HG02884 (cell line): ENCODE data around the gene PCDHGA6.

Experiments
- ATAC-seq: cut with Tn5 transposase; IDR thresholded peaks from one replicate; pipeline ENCODE4 v1.9.1; 2021; ENCODE audit warnings: mild to moderate bottlenecking, moderate library complexity; ENCODE audit not compliant: unreplicated experiment

The PCDHGA6 gene

GRCh38 chr5:141419074-141419880, 45.6 kb downstream of the PCDHGA6 start:
- ATAC-seq: no peak

GRCh38 chr5:141420855-141421488, 47.3 kb downstream of the PCDHGA6 start, which contains the start of gene PCDHGA11:
PCDHGA11 (plus strand) TSS chr5:141421051; CDS start chr5:141421228, 177 bp downstream.
- ATAC-seq: no peak

GRCh38 chr5:141421489-141421855, 47.8 kb downstream of the PCDHGA6 start:
- no peak for ATAC-seq

- no peak for ATAC-seq
These were observed 49.1 kb downstream of the PCDHGA6 start for GRCh38 chr5:141422742-141423291.

GRCh38 chr5:141427783-141428426, 54.2 kb downstream of the PCDHGA6 start:
- ATAC-seq: no peak
